ENCODE measurements around the gene PIAS4.

- TF ChIP-seq CTCF (IDR thresholded peaks at IDR 0.05) = no peak
- TF ChIP-seq POLR2A (IDR thresholded peaks at IDR 0.05) = no peak
Measured at GRCh38 chr19:4087787-4088679, 80.5 kb downstream of the PIAS4 start.

Measured in body of pancreas (tissue), 4 donors.